K562 (cell line): Measurements from ENCODE around the gene CRYBG2. TPM values are rescaled to one million over a fixed set of nuclear protein-coding genes. Genes with fewer than 3 reads are reported as not detected.

Experiments
- ATAC-seq: fragments of 200-7000 bp; cut with Tn5 transposase; 3 replicates; pipeline ENCODE4 v1.9.1; 2020; ENCODE audit warnings: moderate library complexity
- BruUV-seq: library from RNA; stranded (reverse); fragments of 400-500 nt; replicated peaks from 2 replicates; lab custom pipeline; 2021; lab: Mats Ljungman, UMichigan
- CTCF ChIA-PET: fragments of 300-600 bp; formaldehyde crosslinking; extraction: SDS; loops from one replicate; lab custom pipeline; 2021; ENCODE audit warnings: low intra/inter-chr PET ratio; lab: Yijun Ruan, JAX
- POLR2A ChIA-PET: fragments of 300-600, 350-650 bp; sonication (Branson Sonifier 250); formaldehyde crosslinking; extraction: SDS; loops from one replicate; lab custom pipeline; 2021; ENCODE audit warnings: antibody characterized with exemption, inconsistent platforms; lab: Yijun Ruan, JAX
- DNase-seq, 4 experiments: peaks; one replicate each; pipeline versions ENCODE4 v3.0.0 to v3.0.0-alpha.2; 2011 to 2018; ENCODE audit warnings: low spot score in 3 of 4, mixed read lengths in 3 of 4; ENCODE audit errors: extremely low read depth in 1 of 4
- FAIRE-seq: peaks from 2 replicates; lab custom pipeline; 2011; peaks lifted over from hg19 to GRCh38; lab: Jason Lieb, UNC
- H2AFZ ChIP-seq: 2 replicates; pipeline ENCODE4 v1.6.0; 2011; ENCODE audit warnings: low read depth, low read length, control low read depth, inconsistent platforms
- H3K27ac ChIP-seq: fragments of 200-600 bp; 3 replicates; pipeline ENCODE4 v1.8.0; 2011; ENCODE audit warnings: low read depth, mild to moderate bottlenecking, control low read depth, inconsistent platforms, low read length, moderate library complexity, mixed read lengths; ENCODE audit errors: extremely low read depth
- H3K27me3 ChIP-seq, 2 experiments: fragments of 300-600 bp in 1 of 2; 2 replicates in 1 of 2; 3 replicates in 1 of 2; pipeline versions ENCODE4 v1.6.0 to v1.8.0; 2011; ENCODE audit warnings: inconsistent platforms in 2 of 2, low read length in 2 of 2, mild to moderate bottlenecking in 1 of 2, mixed read lengths in 1 of 2, moderate library complexity in 1 of 2; ENCODE audit not compliant: control insufficient read depth in 2 of 2, insufficient read depth in 2 of 2
- H3K36me3 ChIP-seq: fragments of 300-600 bp; 3 replicates; pipeline ENCODE4 v1.8.0; 2011; ENCODE audit warnings: mild to moderate bottlenecking, low read length, inconsistent platforms; ENCODE audit not compliant: control insufficient read depth, insufficient read depth
- H3K4me1 ChIP-seq, 2 experiments: fragments of 200-600 bp in 1 of 2; replicated peaks in 1 of 2; 2 replicates in 1 of 2; 3 replicates in 1 of 2; pipeline versions ENCODE4 v1.5.1 to v1.8.0; 2011; ENCODE audit warnings: inconsistent platforms in 2 of 2, low read length in 2 of 2, mild to moderate bottlenecking in 1 of 2, mixed read lengths in 1 of 2, moderate library complexity in 1 of 2; ENCODE audit not compliant: control insufficient read depth in 2 of 2, insufficient read depth in 2 of 2
- H3K4me2 ChIP-seq: 2 replicates; pipeline ENCODE4 v1.6.1; 2011; ENCODE audit warnings: low read length, control low read depth, inconsistent platforms, mixed read lengths; ENCODE audit not compliant: insufficient read depth
- H3K4me3 ChIP-seq: fragments of 200-600 bp; sonication (generic), shearing (Covaris generic); 2 replicates; pipeline ENCODE4 v1.5.1; 2016; ENCODE audit warnings: control low read depth, inconsistent platforms
- H3K79me2 ChIP-seq: fragments of 200-600 bp; 3 replicates; pipeline ENCODE4 v1.8.0; 2011; ENCODE audit warnings: low read length, inconsistent platforms; ENCODE audit not compliant: control insufficient read depth, insufficient read depth
- H3K9ac ChIP-seq, 2 experiments: 2 replicates each; pipeline versions ENCODE4 v1.6.0 to v1.6.1; 2011; ENCODE audit warnings: low read depth in 2 of 2, low read length in 2 of 2, control low read depth in 1 of 2, inconsistent platforms in 1 of 2, mild to moderate bottlenecking in 1 of 2, mixed read lengths in 1 of 2; ENCODE audit not compliant: insufficient read depth in 1 of 2
- H3K9me1 ChIP-seq: one replicate; pipeline ENCODE4 v1.6.0; 2011; ENCODE audit warnings: inconsistent platforms, mild to moderate bottlenecking, low read length, moderate library complexity; ENCODE audit not compliant: control insufficient read depth, insufficient read depth
- H3K9me3 ChIP-seq: replicated peaks from 2 replicates; pipeline ENCODE4 v1.5.1; 2011; ENCODE audit warnings: low read depth, low read length, inconsistent platforms; ENCODE audit not compliant: control insufficient read depth, insufficient read depth
- H4K20me1 ChIP-seq: replicated peaks from 2 replicates; pipeline ENCODE4 v1.6.1; 2011; ENCODE audit warnings: low read length, inconsistent platforms, mixed read lengths; ENCODE audit not compliant: control insufficient read depth, insufficient read depth
- E2F4 ChIP-seq: sonication (generic); formaldehyde crosslinking; IDR thresholded peaks from 2 replicates; pipeline ENCODE4 v1.8.0; 2022; ENCODE audit warnings: mild to moderate bottlenecking, low read depth, missing genetic modification reagents
- IRF2 ChIP-seq: sonication (generic); formaldehyde crosslinking; IDR thresholded peaks from 2 replicates; pipeline ENCODE4 v1.8.1; 2022; ENCODE audit warnings: mild to moderate bottlenecking, missing genetic modification reagents
- NR2C1 ChIP-seq, 2 experiments: fragments of 450-650 bp; IDR thresholded peaks; 2 replicates each; pipeline ENCODE4 v1.6.1; 2017; ENCODE audit warnings: mild to moderate bottlenecking in 2 of 2, antibody characterized with exemption in 1 of 2, inconsistent platforms in 1 of 2, missing compliant biosample characterization in 1 of 2, missing genetic modification characterization in 1 of 2
- PTRF ChIP-seq: fragments of 450-650 bp; IDR thresholded peaks from 2 replicates; pipeline ENCODE4 v1.6.1; 2016; ENCODE audit warnings: mild to moderate bottlenecking, missing genetic modification characterization, missing compliant biosample characterization
- RB1 ChIP-seq: fragments of 450-650 bp; IDR thresholded peaks from 2 replicates; pipeline ENCODE4 v1.6.1; 2017; ENCODE audit warnings: low read depth, mild to moderate bottlenecking
- SIN3A ChIP-seq, 2 experiments: fragments of 150-350 bp in 1 of 2; IDR thresholded peaks; 2 replicates each; pipeline ENCODE4 v1.6.1; 2011 to 2016; ENCODE audit warnings: borderline replicate concordance in 2 of 2, low read depth in 2 of 2, low read length in 2 of 2, mild to moderate bottlenecking in 2 of 2, moderate library complexity in 2 of 2; ENCODE audit not compliant: control insufficient read depth in 1 of 2
- USF1 ChIP-seq: sonication (generic); formaldehyde crosslinking; IDR thresholded peaks from 2 replicates; pipeline ENCODE4 v1.9.0; 2022; ENCODE audit warnings: mild to moderate bottlenecking, missing genetic modification reagents
- WGBS: fragments of 100-300 bp; shearing (Covaris generic); methylation state at CpG from one replicate; pipeline ENCODE4 v1.1.6; 2016; ENCODE audit warnings: low coverage, mixed read lengths; ENCODE audit not compliant: insufficient coverage; ENCODE audit errors: missing lambda C conversion rate; 5-methylcytosine and 5-hydroxymethylcytosine counted together
- in situ Hi-C: fragments of 300-500 bp; cut with MboI; formaldehyde crosslinking; loops from 4 replicates; pipeline ENCODE4 v1.15.0; 2018; ENCODE audit warnings: inconsistent platforms, mixed read lengths
- intact Hi-C: fragments of 100-400 bp; cut with micrococcal nuclease; formaldehyde crosslinking; loops from 2 replicates; pipeline ENCODE4 v1.14.2; 2022
- polyA plus RNA-seq, 8 experiments: library from polyadenylated mRNA; depleted of rRNA in 4 of 8; stranded (reverse) in 5 of 8; unstranded in 3 of 8; fragments of >200 nt; fragmentation: Nextera tagmentation in 2 of 8; fragmentation: Illumina TruSeq in 1 of 8; extraction: Ambion mirVana in 2 of 8; extraction: Trizol in 1 of 8; gene quantifications; 2 replicates each; pipeline versions ENCODE4 v1.2.1 to v1.2.3, GENCODE V29; 2011 to 2014; ENCODE audit warnings: inconsistent platforms in 1 of 8, missing spikeins in 1 of 8
- total RNA-seq, 7 experiments: library from RNA; depleted of rRNA in 6 of 7; stranded (reverse); fragments of >200 nt in 6 of 7; fragmentation: Illumina TruSeq in 2 of 7; extraction: Trizol in 2 of 7; gene quantifications; 2 replicates each; pipeline versions ENCODE4 v1.2.1 to v1.2.3, GENCODE V29; 2011 to 2021; ENCODE audit warnings: low replicate concordance in 1 of 7
- TF ChIP-seq, protein P1 (sequence below), 2 experiments: IDR thresholded peaks; 2 replicates each; pipeline ENCODE4 v1.6.1; 2012; ENCODE audit warnings: improper control_type of control experiment in 2 of 2, low read depth in 2 of 2, low read length in 2 of 2, borderline replicate concordance in 1 of 2
- TF ChIP-seq, protein P2 (sequence below): fragments of 250-450 bp; sonication (Bioruptor Pico); IDR thresholded peaks from 2 replicates; pipeline ENCODE4 v1.5.0; 2020; ENCODE audit warnings: mild to moderate bottlenecking, borderline replicate concordance

CRYBG2 gene
- total and polyA plus RNA-seq, 9 of the 15 experiments (the other 6 are each of a cell fraction or from before 2014, with no cell fraction given): 0.39 to 8.5 (median 3.7) TPM

DNA sequence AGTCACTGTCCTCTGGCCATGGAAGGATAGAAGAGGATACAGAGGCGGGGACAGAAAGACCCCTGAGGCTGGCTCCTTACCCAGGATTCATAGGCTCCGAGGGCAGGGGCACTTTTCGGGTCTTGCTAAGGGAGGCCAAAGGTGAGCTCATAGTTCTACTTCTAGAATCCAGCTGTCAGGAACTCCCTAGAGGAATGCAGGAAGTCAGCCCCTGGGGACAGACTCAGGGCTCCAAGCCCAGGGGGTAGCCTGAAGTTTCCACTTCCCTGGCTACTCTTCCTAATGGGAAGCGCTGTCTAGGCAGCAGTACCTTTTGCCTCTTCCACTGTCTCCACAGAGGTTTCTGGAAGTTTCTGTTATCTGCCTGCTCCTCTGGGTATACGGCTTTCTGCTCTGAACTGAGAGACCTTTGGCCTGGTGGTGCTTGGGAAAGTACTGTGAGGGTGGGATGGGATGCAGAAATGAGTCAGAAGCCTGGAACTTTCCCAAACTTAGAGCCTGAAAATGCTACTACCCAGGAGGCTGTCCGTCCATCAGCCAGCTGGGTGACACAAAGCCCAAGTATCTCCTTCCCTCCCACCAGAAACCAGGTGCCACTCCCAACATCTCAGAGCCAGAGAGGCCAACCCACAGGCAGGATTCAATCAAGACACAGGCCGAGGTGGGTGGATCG lies 51.1 kb downstream of the CRYBG2 start:
- peaks cover 24 to 35% of the 10 kb centered on the region in 2 experiments for H3K4me1 ChIP-seq
- peaks cover 8% of the 10 kb centered on the region; the same call in 1 of the 3 replicates for H3K36me3 ChIP-seq
- H3K9me1 ChIP-seq: no peaks in the 10 kb centered on the region
- ChIA-PET POLR2A (interaction anchor here (1.2 kb wide), 1 partner anchor 13 kb away, joined by 3 read pairs; no protein-coding TSS in a partner anchor), CTCF (no interaction called here)
- H3K79me2 ChIP-seq: peaks cover 13% of the 10 kb centered on the region; the same call in 2 of the 3 replicates
- no peaks in the 10 kb centered on the region for H4K20me1 ChIP-seq
- ATAC-seq (no peak), DNase-seq (no peak), FAIRE-seq (no peak)
- H3K4me2 ChIP-seq: no peak overlapping the region
- H3K27me3 ChIP-seq: no peaks in the 10 kb centered on the region
- no peaks in the 10 kb centered on the region for H3K9me3 ChIP-seq
- H3K27ac ChIP-seq: no peak overlapping the region
- no peak overlapping the region for H2AFZ ChIP-seq
- no peak overlapping the region for H3K4me3 ChIP-seq
- intact Hi-C loops: no loop called here
- WGBS: 67% methylated on average over 8 of the region's 8 CpGs
- in situ Hi-C loops: no loop called here
- H3K9ac ChIP-seq: peak overlapping the region in 1 of 2 experiments; percentile 62; a peak in 1 of 4 replicates
- no TSS peak for BruUV-seq
- TF ChIP-seq PTRF (no peak), RB1 (no peak), E2F4 (CRISPR knock-in tag) (no peak), IRF2 (CRISPR knock-in tag) (no peak), NR2C1 (IDR thresholded peaks at IDR 0.05) (no peak), NR2C1 (tag; IDR thresholded peaks at IDR 0.05) (no peak), USF1 (CRISPR knock-in tag) (no peak), SIN3A (IDR thresholded peaks at IDR 0.05; ENCODE audit: borderline replicate concordance in 2 of 2, control insufficient read depth in 1 of 2, low read depth in 2 of 2, low read length in 2 of 2) (no peak)
- TF ChIP-seq, protein P1, sequence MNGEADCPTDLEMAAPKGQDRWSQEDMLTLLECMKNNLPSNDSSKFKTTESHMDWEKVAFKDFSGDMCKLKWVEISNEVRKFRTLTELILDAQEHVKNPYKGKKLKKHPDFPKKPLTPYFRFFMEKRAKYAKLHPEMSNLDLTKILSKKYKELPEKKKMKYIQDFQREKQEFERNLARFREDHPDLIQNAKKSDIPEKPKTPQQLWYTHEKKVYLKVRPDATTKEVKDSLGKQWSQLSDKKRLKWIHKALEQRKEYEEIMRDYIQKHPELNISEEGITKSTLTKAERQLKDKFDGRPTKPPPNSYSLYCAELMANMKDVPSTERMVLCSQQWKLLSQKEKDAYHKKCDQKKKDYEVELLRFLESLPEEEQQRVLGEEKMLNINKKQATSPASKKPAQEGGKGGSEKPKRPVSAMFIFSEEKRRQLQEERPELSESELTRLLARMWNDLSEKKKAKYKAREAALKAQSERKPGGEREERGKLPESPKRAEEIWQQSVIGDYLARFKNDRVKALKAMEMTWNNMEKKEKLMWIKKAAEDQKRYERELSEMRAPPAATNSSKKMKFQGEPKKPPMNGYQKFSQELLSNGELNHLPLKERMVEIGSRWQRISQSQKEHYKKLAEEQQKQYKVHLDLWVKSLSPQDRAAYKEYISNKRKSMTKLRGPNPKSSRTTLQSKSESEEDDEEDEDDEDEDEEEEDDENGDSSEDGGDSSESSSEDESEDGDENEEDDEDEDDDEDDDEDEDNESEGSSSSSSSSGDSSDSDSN (IDR thresholded peaks at IDR 0.05; ENCODE audit: borderline replicate concordance in 1 of 2, low read depth in 2 of 2, low read length in 2 of 2): no peak
- TF ChIP-seq, protein P2, sequence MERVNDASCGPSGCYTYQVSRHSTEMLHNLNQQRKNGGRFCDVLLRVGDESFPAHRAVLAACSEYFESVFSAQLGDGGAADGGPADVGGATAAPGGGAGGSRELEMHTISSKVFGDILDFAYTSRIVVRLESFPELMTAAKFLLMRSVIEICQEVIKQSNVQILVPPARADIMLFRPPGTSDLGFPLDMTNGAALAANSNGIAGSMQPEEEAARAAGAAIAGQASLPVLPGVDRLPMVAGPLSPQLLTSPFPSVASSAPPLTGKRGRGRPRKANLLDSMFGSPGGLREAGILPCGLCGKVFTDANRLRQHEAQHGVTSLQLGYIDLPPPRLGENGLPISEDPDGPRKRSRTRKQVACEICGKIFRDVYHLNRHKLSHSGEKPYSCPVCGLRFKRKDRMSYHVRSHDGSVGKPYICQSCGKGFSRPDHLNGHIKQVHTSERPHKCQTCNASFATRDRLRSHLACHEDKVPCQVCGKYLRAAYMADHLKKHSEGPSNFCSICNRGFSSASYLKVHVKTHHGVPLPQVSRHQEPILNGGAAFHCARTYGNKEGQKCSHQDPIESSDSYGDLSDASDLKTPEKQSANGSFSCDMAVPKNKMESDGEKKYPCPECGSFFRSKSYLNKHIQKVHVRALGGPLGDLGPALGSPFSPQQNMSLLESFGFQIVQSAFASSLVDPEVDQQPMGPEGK (CRISPR knock-in tag): no peak
